Neural progenitor cell (in vitro differentiated cells): ENCODE results near the gene PPIH.

Experiments
- EZH2 ChIP-seq: fragments of 200-600 bp; sonication (generic); IDR thresholded peaks from 2 replicates; pipeline ENCODE4 v1.6.1; 2017; ENCODE audit warnings: antibody characterized with exemption, mild to moderate bottlenecking, moderate library complexity
- EZH2phosphoT487 ChIP-seq: fragments of 200-600 bp; sonication (generic); IDR thresholded peaks from 2 replicates; pipeline ENCODE4 v1.6.1; 2017; ENCODE audit warnings: antibody characterized with exemption
- TF ChIP-seq, protein P1 (sequence below): fragments of 200-600 bp; sonication (generic); IDR thresholded peaks from 2 replicates; pipeline ENCODE4 v1.5.1; 2017; ENCODE audit warnings: antibody characterized with exemption, mild to moderate bottlenecking

GRCh38 chr1:42646056-42646455 is 12.2 kb upstream of the PPIH start:
- TF ChIP-seq EZH2phosphoT487 (no peak), EZH2 (no peak)
- TF ChIP-seq, protein P1, sequence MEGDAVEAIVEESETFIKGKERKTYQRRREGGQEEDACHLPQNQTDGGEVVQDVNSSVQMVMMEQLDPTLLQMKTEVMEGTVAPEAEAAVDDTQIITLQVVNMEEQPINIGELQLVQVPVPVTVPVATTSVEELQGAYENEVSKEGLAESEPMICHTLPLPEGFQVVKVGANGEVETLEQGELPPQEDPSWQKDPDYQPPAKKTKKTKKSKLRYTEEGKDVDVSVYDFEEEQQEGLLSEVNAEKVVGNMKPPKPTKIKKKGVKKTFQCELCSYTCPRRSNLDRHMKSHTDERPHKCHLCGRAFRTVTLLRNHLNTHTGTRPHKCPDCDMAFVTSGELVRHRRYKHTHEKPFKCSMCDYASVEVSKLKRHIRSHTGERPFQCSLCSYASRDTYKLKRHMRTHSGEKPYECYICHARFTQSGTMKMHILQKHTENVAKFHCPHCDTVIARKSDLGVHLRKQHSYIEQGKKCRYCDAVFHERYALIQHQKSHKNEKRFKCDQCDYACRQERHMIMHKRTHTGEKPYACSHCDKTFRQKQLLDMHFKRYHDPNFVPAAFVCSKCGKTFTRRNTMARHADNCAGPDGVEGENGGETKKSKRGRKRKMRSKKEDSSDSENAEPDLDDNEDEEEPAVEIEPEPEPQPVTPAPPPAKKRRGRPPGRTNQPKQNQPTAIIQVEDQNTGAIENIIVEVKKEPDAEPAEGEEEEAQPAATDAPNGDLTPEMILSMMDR = no peak
